Adrenal gland (tissue), 12 donors: Measurements from ENCODE around the gene ANKS1B. TPM values are rescaled to one million over a fixed set of nuclear protein-coding genes. Genes with fewer than 3 reads are reported as not detected.
A peak's percentile ranks its signal among the peaks of the same experiment; 100 is the strongest.

Experiments
- DNase-seq, 7 donors: peaks; one replicate each; pipeline ENCODE4 v3.0.0-alpha.2; 2019 to 2020
- H3K27ac ChIP-seq, 5 donors: fragments of 200-600 bp; sonication (generic) in 4 of 5; 1 replicate in 3 of 5; 2 replicates in 2 of 5; pipeline versions ENCODE4 v1.5.1 to v1.8.0; 2016 to 2020; ENCODE audit warnings: mild to moderate bottlenecking in 1 of 5
- H3K27me3 ChIP-seq: fragments of 200-600 bp; 2 replicates; pipeline ENCODE4 v1.8.0; 2021
- H3K36me3 ChIP-seq, 2 donors: fragments of 200-600 bp; replicated peaks in 1 of 2; 1 replicate in 1 of 2; 2 replicates in 1 of 2; pipeline versions ENCODE4 v1.5.1 to v1.8.0; 2018 to 2022
- H3K4me1 ChIP-seq, 2 donors: fragments of 200-600 bp; replicated peaks in 1 of 2; 1 replicate in 1 of 2; 2 replicates in 1 of 2; pipeline versions ENCODE4 v1.5.1 to v1.8.0; 2018 to 2021
- H3K4me3 ChIP-seq, 4 donors: fragments of 200-600 bp; sonication (generic) in 3 of 4; one replicate each; pipeline ENCODE4 v1.5.1; 2016 to 2018
- H3K9me3 ChIP-seq, 3 donors: fragments of 200-600 bp; sonication (generic) in 1 of 3; replicated peaks in 1 of 3; 1 replicate in 2 of 3; 2 replicates in 1 of 3; pipeline versions ENCODE4 v1.5.1 to v1.8.0; 2016 to 2021
- CTCF ChIP-seq, 6 experiments: fragments of 450-650 bp in 4 of 6; fragments of 200-600 bp in 2 of 6; sonication (generic) in 1 of 6; IDR thresholded peaks; 1 replicate in 5 of 6; 2 replicates in 1 of 6; pipeline versions ENCODE4 v1.5.1 to v1.8.0; 2016 to 2021; ENCODE audit warnings: antibody characterized with exemption in 6 of 6, mild to moderate bottlenecking in 2 of 6, moderate library complexity in 1 of 6
- POLR2A ChIP-seq, 2 donors: fragments of 450-650 bp; IDR thresholded peaks; one replicate each; pipeline ENCODE4 v1.6.1; 2017; ENCODE audit warnings: antibody characterized with exemption in 2 of 2, mild to moderate bottlenecking in 2 of 2, moderate library complexity in 1 of 2
- WGBS, 4 donors: extraction: QIAGEN DNeasy Blood & Tissue Kit in 2 of 4; methylation state at CpG; one replicate each; pipeline versions ENCODE4 v1.1.5 to v1.1.7; 2013 to 2017; 5-methylcytosine and 5-hydroxymethylcytosine counted together
- intact Hi-C, 2 donors: fragments of 100-400 bp; cut with DNase I; formaldehyde crosslinking; loops; one replicate each; pipeline versions ENCODE4 v1.14.1 to v1.15.0; 2022 to 2023
- polyA plus RNA-seq, 3 donors: library from polyadenylated mRNA; stranded (reverse); fragments of 200-250 nt in 2 of 3; fragments of 350-450 nt in 1 of 3; fragmentation: Illumina TruSeq in 1 of 3; extraction: RNeasy Lipid Tissue Mini Kit (QIAGEN cat#74804) in 1 of 3; gene quantifications; one replicate each; pipeline ENCODE4 v1.2.3, GENCODE V29; 2013 to 2014
- total RNA-seq, 9 donors: library from RNA; depleted of rRNA in 4 of 9; stranded (reverse); fragments of >200 nt in 4 of 9; fragments of 120-200 nt in 1 of 9; fragmentation: NEBNext Ultra II Directional in 1 of 9; extraction: Animal tissue kit (Norgen Biotek cat#: 25700) in 1 of 9; gene quantifications; one replicate each; pipeline versions ENCODE4 v1.1.0 to v1.2.4, GENCODE V29; 2013 to 2023
- donor health status: healthy with polysubstance abuse.
- donor health status: Bipolar disorder and iron deficiency.
- donor health status: DM: yes; HTN: yes; CAD: no.
- donor health status: DM: no; HTN: no; CAD: no.
- donor health status: DM: no; HTN: no; CAD: no.
- donor health status: DM: yes; HTN: yes; CAD: no.

Gene ANKS1B
- total and polyA plus RNA-seq, 12 donors, result 1.3 to 28.1 (median 8.0) TPM

GRCh38 chr12:99670635-99671034, 314.1 kb downstream of the ANKS1B start:
- no peaks in the 10 kb centered on the region for H3K4me1 ChIP-seq
- intact Hi-C loops, result no loop called here
- no peaks in the 10 kb centered on the region for H3K36me3 ChIP-seq
- 62 to 79% (median 73%) methylated on average over 1 of the region's 1 CpG for WGBS, 4 donors
- no peak overlapping the region for H3K27ac ChIP-seq
- H3K4me3 ChIP-seq, result no peak overlapping the region
- peaks cover 0 to 3% (median 0%) of the 10 kb centered on the region in 3 donors for H3K9me3 ChIP-seq
- no peaks in the 10 kb centered on the region for H3K27me3 ChIP-seq
- DNase-seq, result no peak
- TF ChIP-seq POLR2A (IDR thresholded peaks at IDR 0.05), result no peak
- no peak for TF ChIP-seq CTCF (IDR thresholded peaks at IDR 0.05)

- no peaks in the 10 kb centered on the region for H3K27me3 ChIP-seq
- no peak overlapping the region for H3K4me3 ChIP-seq
- H3K36me3 ChIP-seq, result no peaks in the 10 kb centered on the region
- DNase-seq, result no peak
- TF ChIP-seq CTCF (IDR thresholded peaks at IDR 0.05) (peak in 2 of 6 experiments; percentile 30 to 36), POLR2A (IDR thresholded peaks at IDR 0.05) (no peak)
- 67 to 92% (median 82%) methylated on average over 1 of the region's 1 CpG for WGBS, 4 donors
- peaks cover 0 to 4% (median 0%) of the 10 kb centered on the region in 3 donors for H3K9me3 ChIP-seq
- no peak overlapping the region for H3K27ac ChIP-seq
- intact Hi-C loops, result no loop called here
- no peaks in the 10 kb centered on the region for H3K4me1 ChIP-seq
Observed at GRCh38 chr12:99658671-99659349, 325.9 kb downstream of the ANKS1B start.

- no peaks in the 10 kb centered on the region for H3K27me3 ChIP-seq
- DNase-seq, result no peak
- peaks cover 0 to 3% (median 0%) of the 10 kb centered on the region in 3 donors for H3K9me3 ChIP-seq
- intact Hi-C loops, result no loop called here
- H3K36me3 ChIP-seq, result no peaks in the 10 kb centered on the region
- no peak for TF ChIP-seq POLR2A (IDR thresholded peaks at IDR 0.05)
- TF ChIP-seq CTCF (IDR thresholded peaks at IDR 0.05), result no peak
- H3K27ac ChIP-seq, result no peak overlapping the region
- H3K4me3 ChIP-seq, result no peak overlapping the region
- WGBS, 4 donors, result 46 to 92% (median 71%) methylated on average over 1 of the region's 1 CpG
- H3K4me1 ChIP-seq, result no peaks in the 10 kb centered on the region
Observed at GRCh38 chr12:99649551-99649950, 335.2 kb downstream of the ANKS1B start.

GRCh38 chr12:99648183-99648582, 336.6 kb downstream of the ANKS1B start:
- Histone ChIP-seq H3K4me1 (no peaks in the 10 kb centered on the region), H3K27ac (no peak overlapping the region), H3K4me3 (no peak overlapping the region), H3K36me3 (no peaks in the 10 kb centered on the region), H3K27me3 (no peaks in the 10 kb centered on the region), H3K9me3 (no peaks in the 10 kb centered on the region)
- no peak for DNase-seq
- WGBS, 4 donors, result 88 to 93% (median 92%) methylated on average over 12 to 14 of the region's 14 CpGs
- no peak for TF ChIP-seq CTCF (IDR thresholded peaks at IDR 0.05)
- intact Hi-C loops, result no loop called here
